GM21529 (cell line): ENCODE data around the gene NCOA7.
"Not testable (repeated sequence)": the region's sequence is repeated elsewhere in the genome, so short reads cannot be mapped to it uniquely, and the experiment has no call there.

Experiments used
- ATAC-seq: cut with Tn5 transposase; IDR thresholded peaks from one replicate; pipeline ENCODE4 v1.9.1; 2021; ENCODE audit not compliant: unreplicated experiment

NCOA7 gene

GRCh38 chr6:125943528-125944433, 153.0 kb downstream of the NCOA7 start:
- ATAC-seq, result no peak

- no peak for ATAC-seq
These were observed 153.7 kb downstream of the NCOA7 start for GRCh38 chr6:125944434-125944816.

GRCh38 chr6:125944896-125945295, 154.1 kb downstream of the NCOA7 start:
- ATAC-seq, result no peak

GRCh38 chr6:125945378-125946141, 154.8 kb downstream of the NCOA7 start:
- no peak for ATAC-seq

GRCh38 chr6:125947615-125948014, 156.9 kb downstream of the NCOA7 start:
- no peak for ATAC-seq

GRCh38 chr6:125948455-125948854, 157.7 kb downstream of the NCOA7 start:
- ATAC-seq, result no peak

GRCh38 chr6:125949069-125949468, 158.3 kb downstream of the NCOA7 start:
- ATAC-seq, result no peak

GRCh38 chr6:125950293-125950692, 159.5 kb downstream of the NCOA7 start:
- no peak for ATAC-seq

GRCh38 chr6:125950716-125951115, 160.0 kb downstream of the NCOA7 start:
- not testable (repeated sequence) for ATAC-seq

GRCh38 chr6:125951323-125951722, 160.6 kb downstream of the NCOA7 start:
- no peak for ATAC-seq

GRCh38 chr6:125952764-125953501, 162.2 kb downstream of the NCOA7 start:
- no peak for ATAC-seq

GRCh38 chr6:125953502-125953875, 162.7 kb downstream of the NCOA7 start:
- ATAC-seq, result no peak

- no peak for ATAC-seq
These were observed 164.1 kb downstream of the NCOA7 start for GRCh38 chr6:125954735-125955339.

GRCh38 chr6:125955973-125956372, 165.2 kb downstream of the NCOA7 start:
- ATAC-seq, result no peak

- ATAC-seq, result peak; percentile 90
These were observed 166.0 kb downstream of the NCOA7 start, which contains the start of gene HINT3 for GRCh38 chr6:125956506-125957390. HINT3 (plus strand) TSS chr6:125956770; CDS start chr6:125956978, 208 bp downstream.

- no peak for ATAC-seq
These were observed 166.6 kb downstream of the NCOA7 start for GRCh38 chr6:125957391-125957693.

- no peak for ATAC-seq
These were observed 167.1 kb downstream of the NCOA7 start for GRCh38 chr6:125957845-125958244.

- no peak for ATAC-seq
These were observed 168.3 kb downstream of the NCOA7 start for GRCh38 chr6:125959041-125959440.

- no peak for ATAC-seq
These were observed 170.4 kb downstream of the NCOA7 start for GRCh38 chr6:125961117-125961516.

GRCh38 chr6:125962900-125963497, 172.2 kb downstream of the NCOA7 start:
- ATAC-seq, result no peak
